GM19239 (cell line): ENCODE data around the gene PAXIP1.

Source experiments
- DNase-seq: peaks from one replicate; pipeline ENCODE4 v3.0.0; 2011; ENCODE audit warnings: low spot score; ENCODE audit not compliant: insufficient read length
- FAIRE-seq: peaks from 2 replicates; lab custom pipeline; 2011; peaks lifted over from hg19 to GRCh38; lab: Jason Lieb, UNC

Gene PAXIP1

DNA sequence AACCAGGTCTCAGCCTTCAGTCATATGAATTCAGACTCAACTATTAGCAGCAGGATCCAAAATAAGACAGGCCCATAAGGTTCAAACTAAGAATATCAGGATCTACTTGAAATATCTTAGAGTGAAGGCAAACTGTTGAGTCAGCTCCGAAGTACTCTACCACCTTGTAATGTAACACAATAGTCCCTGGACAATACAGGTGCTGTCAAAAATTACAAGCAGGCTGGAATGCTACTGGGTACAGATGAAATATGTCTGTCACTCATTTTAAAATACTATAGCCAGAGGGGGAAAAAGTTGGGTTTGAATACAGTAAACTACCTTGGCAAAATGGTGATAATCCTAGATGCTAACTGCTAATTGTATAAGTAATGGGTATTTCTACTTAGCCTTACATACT lies 6.8 kb downstream of the PAXIP1 start:
- DNase-seq (no peak), FAIRE-seq (no peak)

DNA sequence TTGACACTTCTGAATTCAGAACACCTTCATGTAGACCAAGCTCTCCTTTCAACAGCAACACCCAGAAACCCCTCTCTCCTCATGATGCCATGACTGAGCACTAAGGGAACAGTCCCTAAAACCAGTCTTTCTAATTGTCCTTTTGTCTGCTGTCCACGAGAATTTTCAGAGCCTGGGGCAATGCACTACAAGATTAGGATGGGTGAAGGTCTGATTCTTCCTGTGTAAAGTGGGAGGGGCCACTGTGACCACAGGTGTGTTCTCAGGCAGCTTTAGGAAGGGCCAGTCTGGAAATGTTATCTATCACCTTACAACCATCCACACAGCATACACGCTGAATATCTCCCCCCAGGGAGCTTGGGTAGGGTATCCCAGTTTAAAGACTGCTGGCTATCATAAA lies 7.9 kb downstream of the PAXIP1 start:
- no peak for FAIRE-seq
- no peak for DNase-seq

DNA sequence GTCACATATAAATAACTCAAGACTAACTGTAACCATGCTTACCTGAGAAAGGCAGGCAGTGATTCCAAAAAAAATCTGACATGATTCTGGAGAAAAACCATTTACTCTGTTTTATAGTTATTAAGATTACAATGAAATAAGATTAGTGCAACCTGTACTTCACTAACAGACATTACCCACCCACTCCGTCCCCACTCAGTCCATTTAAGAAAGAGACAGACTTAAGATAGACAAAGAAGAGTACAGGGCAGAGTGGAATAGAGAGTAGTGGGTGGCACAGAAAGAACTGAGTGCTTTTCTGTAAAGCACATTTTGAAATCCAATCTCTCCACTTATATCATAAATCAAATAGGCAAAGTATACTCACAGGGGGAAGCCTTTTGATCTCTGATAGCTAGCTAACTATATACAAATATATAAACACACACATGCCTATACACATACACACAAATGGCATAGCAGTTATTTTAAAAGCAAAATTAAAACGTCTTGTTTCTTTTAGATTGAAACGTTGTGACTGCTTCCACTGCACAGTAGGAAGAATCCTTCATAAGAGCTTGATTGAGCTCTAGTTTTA lies 11.9 kb downstream of the PAXIP1 start:
- no peak for DNase-seq
- FAIRE-seq, result no peak

DNA sequence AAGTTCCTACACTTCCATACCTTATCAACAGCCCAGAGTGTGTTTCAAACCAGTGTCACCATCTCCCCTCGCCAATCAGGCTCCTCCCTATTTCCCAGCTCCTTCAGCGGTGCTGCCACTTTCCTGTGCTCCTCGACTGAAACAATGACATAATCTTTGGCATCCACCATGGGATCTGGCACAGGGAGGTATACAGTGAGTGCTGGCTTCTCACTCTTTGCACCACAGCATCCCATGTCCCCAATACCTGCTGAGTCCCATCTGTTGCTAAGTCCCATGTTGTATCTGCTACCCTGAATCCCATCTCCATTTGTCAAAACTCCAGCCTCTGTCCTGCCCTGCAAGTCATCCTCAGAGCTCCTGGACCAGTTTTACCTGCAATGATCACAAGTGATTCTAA lies 15.4 kb downstream of the PAXIP1 start:
- DNase-seq (no peak), FAIRE-seq (no peak)

DNA sequence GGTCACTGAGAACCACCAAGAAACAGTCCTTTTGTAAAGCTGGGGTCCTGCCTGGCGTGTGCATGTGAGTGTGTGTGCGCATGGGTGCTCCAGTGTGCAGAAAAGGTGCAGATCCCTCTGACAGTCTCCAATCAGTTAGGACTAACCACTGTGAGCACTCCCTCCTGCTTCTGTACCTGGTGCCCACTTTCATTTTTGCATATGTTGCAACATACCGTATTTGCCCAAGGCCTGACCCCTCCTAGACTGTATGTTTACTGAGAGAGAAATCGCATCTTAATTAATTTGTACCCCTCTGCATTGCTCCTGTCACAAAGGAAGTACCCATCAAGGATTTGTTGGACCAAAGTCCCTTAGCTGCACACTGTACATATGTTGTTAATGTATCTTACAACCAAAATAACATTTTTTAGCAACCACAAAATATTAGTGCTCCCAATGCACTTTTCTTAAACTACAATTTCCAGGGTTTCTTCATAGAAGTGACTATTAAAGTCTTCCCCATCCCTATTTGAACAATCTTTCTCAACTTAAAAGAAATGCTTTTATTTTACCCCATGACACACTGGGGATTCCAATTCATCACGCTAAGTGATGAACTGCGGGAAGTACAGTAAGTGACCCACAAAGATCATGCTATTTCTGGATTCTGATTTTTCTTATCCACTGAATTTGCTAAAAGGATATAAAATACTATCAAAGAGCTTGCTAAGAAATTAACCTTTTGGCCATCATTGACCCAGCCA lies 16.6 kb downstream of the PAXIP1 start:
- DNase-seq (no peak), FAIRE-seq (no peak)

DNA sequence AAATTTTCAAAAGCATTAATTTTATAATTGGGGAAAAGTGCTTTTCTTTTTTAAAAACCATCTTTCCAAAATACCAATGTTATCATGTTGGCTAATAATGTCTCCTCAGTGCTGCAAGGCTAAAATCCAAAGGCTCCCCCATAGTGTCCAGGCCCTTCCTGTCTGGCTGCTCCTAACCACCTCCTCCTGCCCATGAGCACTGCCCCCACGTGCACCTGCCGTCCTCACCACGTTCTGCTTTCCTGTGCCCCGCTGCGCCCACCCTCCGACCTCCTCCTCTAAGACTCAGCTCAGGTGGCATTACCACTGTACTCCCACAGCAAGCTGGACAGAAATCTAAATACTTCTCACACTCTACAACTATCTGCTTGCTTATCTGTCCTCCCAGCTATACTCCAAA lies 17.7 kb downstream of the PAXIP1 start:
- DNase-seq (no peak), FAIRE-seq (no peak)

DNA sequence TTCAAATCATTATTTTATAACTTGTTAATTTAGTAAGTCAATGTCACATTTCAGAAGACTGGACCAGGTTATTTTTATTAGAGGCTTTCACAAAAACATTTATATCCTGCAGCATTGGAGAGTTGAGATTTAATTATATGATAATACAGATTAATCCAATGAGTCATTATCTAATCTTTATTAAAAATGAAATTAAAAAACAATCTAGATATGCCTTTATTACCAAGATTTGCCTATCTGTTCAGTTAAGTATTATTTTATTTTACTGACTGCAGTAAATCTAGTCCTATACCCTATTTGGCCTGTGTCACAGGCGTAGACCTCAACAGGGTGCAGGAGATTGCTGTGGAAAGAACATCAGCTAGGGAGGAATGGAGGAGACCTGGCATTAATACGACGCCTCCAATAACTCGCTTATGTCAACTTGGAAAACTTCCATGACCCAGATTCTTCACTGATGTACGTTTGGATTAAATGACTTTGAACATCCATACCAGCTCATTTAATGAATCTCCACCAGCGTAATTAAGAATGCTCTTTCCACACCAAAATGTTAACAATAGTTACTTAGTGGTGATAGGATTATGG lies 18.2 kb downstream of the PAXIP1 start:
- DNase-seq (no peak), FAIRE-seq (no peak)

DNA sequence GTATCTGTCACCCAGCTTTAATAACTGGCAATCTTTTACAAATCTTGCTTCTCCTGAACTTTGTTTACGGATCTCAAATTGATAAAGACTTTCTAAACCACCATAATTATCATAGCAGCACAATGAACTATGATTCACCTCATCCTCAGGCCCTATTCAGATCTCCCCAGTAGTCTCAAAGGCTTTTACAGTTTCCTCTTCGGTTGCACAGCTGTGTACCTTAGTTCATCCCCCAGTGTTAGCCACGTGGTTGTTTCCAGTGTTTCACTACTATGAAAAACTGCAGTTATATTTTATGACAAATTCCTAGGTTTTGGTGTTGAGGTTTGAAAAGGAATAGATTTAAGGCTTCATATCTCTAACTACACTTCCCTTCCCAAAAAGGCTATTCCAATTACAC lies 24.9 kb downstream of the PAXIP1 start:
- no peak for FAIRE-seq
- no peak for DNase-seq

- FAIRE-seq, result no peak
- no peak for DNase-seq
Measured at GRCh38 chr7:154977250-154977649, 25.7 kb downstream of the PAXIP1 start.

DNA sequence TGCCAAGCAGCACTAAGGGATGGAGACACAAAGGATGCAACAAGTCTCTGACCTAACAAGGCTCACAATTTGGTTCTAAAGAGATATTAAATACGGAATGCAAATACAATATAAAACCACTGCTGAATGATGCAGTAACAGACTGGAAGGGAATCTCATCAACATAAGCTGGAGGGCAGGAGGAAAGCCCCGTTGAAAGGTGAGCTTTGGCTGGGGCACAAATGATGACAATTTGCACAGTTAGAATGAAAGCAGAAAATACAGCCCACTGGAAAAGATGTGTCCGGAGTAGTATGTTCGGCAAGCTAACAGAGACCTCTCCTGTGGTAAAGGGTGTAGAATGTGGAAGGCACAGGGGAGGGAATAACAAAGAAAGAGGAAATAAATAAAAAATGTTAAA lies 26.1 kb downstream of the PAXIP1 start:
- no peak for DNase-seq

GRCh38 chr7:154975984-154976383 lies 26.9 kb downstream of the PAXIP1 start:
- FAIRE-seq (no peak), DNase-seq (no peak)

More for the DNA sequence above, 26.1 kb downstream of the PAXIP1 start:
- no peak for FAIRE-seq

- DNase-seq (no peak), FAIRE-seq (no peak)
Measured at GRCh38 chr7:154973381-154973780, 29.5 kb downstream of the PAXIP1 start.

DNA sequence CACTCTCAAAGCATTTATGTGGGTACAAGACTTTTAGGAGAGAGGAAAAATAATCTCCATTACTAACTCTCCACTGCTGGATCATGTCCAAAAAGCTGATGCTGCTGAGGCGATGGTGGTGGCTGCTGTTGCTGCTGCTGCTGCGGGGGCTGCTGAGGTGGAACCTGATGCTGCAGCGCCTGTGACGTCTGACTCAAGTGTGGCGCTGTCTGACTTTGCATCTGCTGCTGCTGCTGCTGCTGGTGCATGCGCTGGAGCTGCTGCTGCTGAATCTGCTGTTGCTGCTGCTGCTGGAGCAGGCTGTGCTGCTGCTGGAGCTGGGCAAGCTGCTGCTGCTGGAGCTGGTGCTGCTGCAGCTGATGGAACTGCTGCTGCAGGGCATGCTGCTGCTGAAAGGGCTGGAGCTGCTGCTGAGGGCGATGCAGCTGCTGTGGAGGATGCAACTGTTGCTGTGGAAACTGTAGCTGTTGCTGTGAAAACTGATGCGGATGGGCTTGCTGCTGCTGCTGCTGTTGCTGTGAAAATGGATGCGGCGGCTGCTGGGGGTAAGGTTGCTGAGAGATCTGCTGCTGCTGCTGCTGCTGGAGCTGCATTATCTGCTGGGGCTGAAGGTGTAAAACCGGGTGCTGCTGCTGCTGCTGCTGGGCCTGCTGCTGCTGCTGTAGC lies 34.5 kb downstream of the PAXIP1 start:
- FAIRE-seq (no peak), DNase-seq (no peak)

- FAIRE-seq (no peak), DNase-seq (no peak)
Measured at GRCh38 chr7:154967401-154967955, 35.4 kb downstream of the PAXIP1 start.

GRCh38 chr7:154965014-154965413 lies 37.9 kb downstream of the PAXIP1 start:
- FAIRE-seq, result no peak
- DNase-seq, result no peak

DNA sequence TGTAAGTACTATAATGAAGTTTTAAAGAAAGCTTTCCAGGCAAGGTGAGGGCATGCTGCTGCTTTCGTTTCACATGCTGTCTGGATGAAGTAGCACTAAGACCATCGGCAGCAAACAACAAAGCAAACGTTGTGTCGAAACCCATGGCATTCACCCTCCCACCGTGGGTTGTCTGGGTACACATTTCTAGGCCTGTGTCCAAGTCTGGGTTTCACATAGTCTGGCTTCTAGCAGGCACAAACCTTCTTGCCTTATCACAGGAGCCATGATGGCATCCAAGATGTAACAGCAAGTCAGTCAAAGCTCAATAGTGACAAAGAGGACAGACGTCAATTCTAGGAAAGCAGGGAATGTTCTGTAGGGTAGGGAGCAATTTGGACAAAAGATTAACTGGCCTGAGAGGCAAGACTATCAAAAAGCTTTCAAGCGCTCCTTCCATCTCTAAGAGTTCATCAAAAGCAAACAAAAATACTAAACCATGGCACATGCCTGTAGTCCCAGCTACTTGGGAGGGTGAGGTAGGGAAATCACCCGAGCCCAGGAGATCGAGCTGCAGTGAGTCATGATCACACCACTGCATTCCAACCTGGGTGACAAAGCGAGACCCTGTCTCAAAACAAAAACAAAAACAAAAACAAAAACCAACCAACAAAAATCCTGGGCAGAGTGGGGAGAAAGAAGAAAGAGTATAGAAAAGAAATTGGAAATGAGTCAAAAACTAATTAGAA lies 42.7 kb downstream of the PAXIP1 start:
- DNase-seq (no peak), FAIRE-seq (no peak)

DNA sequence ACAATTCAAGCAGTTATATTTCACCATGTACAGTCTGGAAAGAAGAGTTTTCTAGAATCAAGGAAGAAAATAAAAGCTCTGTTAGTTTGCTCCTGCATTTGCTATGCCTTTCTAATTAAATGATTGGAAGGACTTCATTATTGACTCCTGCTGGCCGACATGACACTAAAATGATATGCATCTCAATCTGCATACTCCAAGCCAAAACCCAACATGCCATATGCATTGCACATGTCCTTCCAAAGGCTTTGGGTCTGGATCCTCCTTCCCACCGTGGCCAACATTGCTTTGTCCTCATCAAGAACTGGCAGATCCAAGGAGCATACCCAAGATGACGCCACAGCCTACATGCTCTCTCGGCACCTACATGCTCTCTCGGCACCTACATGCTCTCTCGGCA lies 46.5 kb downstream of the PAXIP1 start:
- DNase-seq, result no peak
- FAIRE-seq, result no peak

GRCh38 chr7:154953006-154953684 lies 49.8 kb downstream of the PAXIP1 start:
- DNase-seq (no peak), FAIRE-seq (no peak)

GRCh38 chr7:154950960-154951359 lies 52.0 kb downstream of the PAXIP1 start:
- DNase-seq, result no peak
- no peak for FAIRE-seq

DNA sequence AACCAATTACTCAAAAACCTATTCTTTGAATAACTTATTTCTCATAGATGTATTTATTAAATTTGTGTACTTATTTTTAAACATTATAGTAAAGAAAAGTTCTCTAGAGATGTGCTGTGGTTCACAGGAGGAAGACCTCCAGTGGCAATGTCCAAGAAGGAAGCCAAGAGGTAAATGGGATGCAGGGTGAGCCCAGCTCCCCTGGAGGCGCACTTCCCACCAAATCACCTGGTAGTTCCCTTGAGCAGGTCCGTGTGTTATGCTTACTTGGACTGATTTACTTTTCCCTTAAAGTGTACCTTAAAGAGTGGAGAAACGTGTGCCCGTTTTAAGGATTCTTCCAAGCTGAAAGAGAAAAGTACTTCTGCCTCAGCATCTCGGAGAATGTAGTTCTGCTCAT lies 55.3 kb downstream of the PAXIP1 start:
- no peak for FAIRE-seq

More for the DNA sequence above, 55.3 kb downstream of the PAXIP1 start:
- DNase-seq, result no peak
